K562 (cell line): ENCODE results near the gene PITPNB. TPM values are rescaled to one million over a fixed set of nuclear protein-coding genes. Genes with fewer than 3 reads are reported as not detected.

Source experiments
- DACH1 ChIP-seq: fragments of 450-650 bp; IDR thresholded peaks from 2 replicates; pipeline ENCODE4 v1.6.1; 2018; ENCODE audit not compliant: partially characterized antibody
- HDAC8 ChIP-seq: fragments of 450-650 bp; IDR thresholded peaks from 2 replicates; pipeline ENCODE4 v1.6.1; 2016; ENCODE audit warnings: mild to moderate bottlenecking, missing genetic modification characterization, moderate library complexity, missing compliant biosample characterization
- HLTF ChIP-seq: fragments of 450-650 bp; IDR thresholded peaks from 2 replicates; pipeline ENCODE4 v1.6.1; 2016
- HOXB6 ChIP-seq: fragments of 250-450 bp; sonication (Bioruptor Pico); IDR thresholded peaks from 2 replicates; pipeline ENCODE4 v1.5.1; 2022; ENCODE audit warnings: mild to moderate bottlenecking, borderline replicate concordance
- JUNB ChIP-seq: fragments of 450-650 bp; formaldehyde crosslinking; conservative IDR thresholded peaks from 2 replicates; pipeline ENCODE4 v1.4.0; 2020; ENCODE audit warnings: mild to moderate bottlenecking
- KDM5B ChIP-seq: fragments of 200-600 bp; sonication (generic); IDR thresholded peaks from 2 replicates; pipeline ENCODE4 v1.6.1; 2012; ENCODE audit warnings: low read depth, mild to moderate bottlenecking, moderate library complexity, low read length, control low read depth, inconsistent platforms; ENCODE audit not compliant: insufficient replicate concordance
- MAZ ChIP-seq, 2 experiments: fragments of 450-650 bp in 1 of 2; sonication (generic) in 1 of 2; formaldehyde crosslinking; IDR thresholded peaks in 1 of 2; conservative IDR thresholded peaks in 1 of 2; 2 replicates each; pipeline versions ENCODE4 v1.4.0 to v1.5.0; 2020; ENCODE audit warnings: mild to moderate bottlenecking in 1 of 2, missing genetic modification reagents in 1 of 2
- MCM5 ChIP-seq: fragments of 450-650 bp; IDR thresholded peaks from 2 replicates; pipeline ENCODE4 v1.6.1; 2016; ENCODE audit warnings: low read depth
- PPARD ChIP-seq: fragments of 250-450 bp; sonication (Bioruptor Pico); IDR thresholded peaks from 2 replicates; pipeline ENCODE4 v1.8.0; 2022; ENCODE audit warnings: inconsistent platforms, mild to moderate bottlenecking, moderate library complexity
- PTTG1 ChIP-seq: fragments of 450-650 bp; IDR thresholded peaks from 2 replicates; pipeline ENCODE4 v1.6.1; 2016; ENCODE audit warnings: low read depth, mild to moderate bottlenecking, missing genetic modification characterization, missing compliant biosample characterization
- SMAD4 ChIP-seq: fragments of 250-450 bp; sonication (Bioruptor Pico); conservative IDR thresholded peaks from 2 replicates; pipeline ENCODE4 v1.8.0; 2021; ENCODE audit warnings: inconsistent platforms, mild to moderate bottlenecking, moderate library complexity
- XRCC5 ChIP-seq: fragments of 200-400 bp; formaldehyde crosslinking; IDR thresholded peaks from 2 replicates; pipeline ENCODE4 v1.6.1; 2017; ENCODE audit warnings: low read depth, mild to moderate bottlenecking, low read length
- ZNF436 ChIP-seq: fragments of 250-450, 450-650 bp; sonication (Bioruptor Pico); formaldehyde crosslinking; IDR thresholded peaks from 2 replicates; pipeline ENCODE4 v1.7.0; 2020; ENCODE audit warnings: mild to moderate bottlenecking
- ZNF75A ChIP-seq: fragments of 450-650 bp; formaldehyde crosslinking; IDR thresholded peaks from 2 replicates; pipeline ENCODE4 v1.4.0; 2020; ENCODE audit warnings: mild to moderate bottlenecking
- polyA plus RNA-seq, 8 experiments: library from polyadenylated mRNA; depleted of rRNA in 4 of 8; stranded (reverse) in 5 of 8; unstranded in 3 of 8; fragments of >200 nt; fragmentation: Nextera tagmentation in 2 of 8; fragmentation: Illumina TruSeq in 1 of 8; extraction: Ambion mirVana in 2 of 8; extraction: Trizol in 1 of 8; gene quantifications; 2 replicates each; pipeline versions ENCODE4 v1.2.1 to v1.2.3, GENCODE V29; 2011 to 2014; ENCODE audit warnings: inconsistent platforms in 1 of 8, missing spikeins in 1 of 8
- total RNA-seq, 7 experiments: library from RNA; depleted of rRNA in 6 of 7; stranded (reverse); fragments of >200 nt in 6 of 7; fragmentation: Illumina TruSeq in 2 of 7; extraction: Trizol in 2 of 7; gene quantifications; 2 replicates each; pipeline versions ENCODE4 v1.2.1 to v1.2.3, GENCODE V29; 2011 to 2021; ENCODE audit warnings: low replicate concordance in 1 of 7
- TF ChIP-seq, protein P1 (sequence below): sonication (generic); formaldehyde crosslinking; IDR thresholded peaks from 2 replicates; pipeline ENCODE4 v1.8.0; 2022; ENCODE audit warnings: mild to moderate bottlenecking, missing genetic modification reagents
- TF ChIP-seq, protein P2 (sequence below): fragments of 250-450 bp; sonication (Bioruptor Pico); IDR thresholded peaks from 2 replicates; pipeline ENCODE4 v1.8.0; 2021; ENCODE audit warnings: moderate library complexity, mild to moderate bottlenecking, inconsistent platforms

PITPNB gene
- total and polyA plus RNA-seq, 9 of the 15 experiments (the other 6 are each of a cell fraction or from before 2014, with no cell fraction given) = 13.1 to 52.4 (median 34.7) TPM

DNA sequence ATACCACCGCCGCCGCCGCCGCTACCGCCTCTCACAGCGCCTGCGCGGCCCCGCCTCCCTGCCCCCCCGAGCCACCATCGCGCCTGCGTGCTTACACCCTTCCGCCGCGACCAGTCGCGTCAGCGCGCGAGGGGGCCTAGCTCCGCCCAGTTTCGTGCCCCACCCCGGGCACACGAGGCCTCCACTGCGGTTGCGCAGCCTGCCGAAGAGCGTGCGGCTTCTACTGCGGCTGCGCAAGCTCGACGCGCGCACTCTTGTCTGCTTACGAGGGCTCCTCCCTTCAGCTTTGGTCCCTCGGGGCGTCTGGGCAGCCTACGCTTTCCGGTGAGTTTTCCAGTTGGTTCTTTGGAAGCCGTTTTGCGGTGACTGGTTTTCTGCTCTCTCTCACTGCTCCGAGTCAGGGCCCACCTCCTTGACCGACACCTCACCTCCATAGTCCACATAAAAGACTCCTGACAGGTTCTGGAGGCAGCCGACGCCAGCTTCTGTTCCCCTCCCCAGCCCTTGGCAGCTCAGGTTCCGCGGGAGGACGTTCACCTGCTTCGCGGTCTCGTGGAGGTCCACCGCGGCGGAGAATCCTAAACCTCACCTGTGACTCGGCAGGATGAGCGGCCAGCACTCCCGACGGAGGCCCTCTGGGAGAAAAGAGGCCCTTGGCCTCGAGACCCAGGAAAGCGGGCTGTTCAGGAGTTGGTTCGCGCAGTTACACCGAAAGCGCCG lies at the start of gene PITPNB (continued):
- TF ChIP-seq HOXB6 (CRISPR knock-in tag) (no peak), JUNB (CRISPR knock-in tag) (no peak), SMAD4 (CRISPR knock-in tag) (0 out of 2 replicates have a peak, but pooled peaks have one; percentile 21), PTTG1 (tag) (no peak), ZNF436 (CRISPR knock-in tag) (no peak), MCM5 (no peak), DACH1 (no peak), KDM5B (peak; percentile 72), ZNF75A (CRISPR knock-in tag) (no peak), HDAC8 (tag) (no peak), MAZ (CRISPR knock-in tag; conservative IDR thresholded peaks at IDR 0.05 in 1 of 2, IDR thresholded peaks at IDR 0.05 in 1 of 2) (peak in 1 of 2 experiments; percentile 74; a peak in 2 of 4 replicates), HLTF (no peak), PPARD (CRISPR knock-in tag) (no peak), XRCC5 (no peak)
- TF ChIP-seq, protein P1, sequence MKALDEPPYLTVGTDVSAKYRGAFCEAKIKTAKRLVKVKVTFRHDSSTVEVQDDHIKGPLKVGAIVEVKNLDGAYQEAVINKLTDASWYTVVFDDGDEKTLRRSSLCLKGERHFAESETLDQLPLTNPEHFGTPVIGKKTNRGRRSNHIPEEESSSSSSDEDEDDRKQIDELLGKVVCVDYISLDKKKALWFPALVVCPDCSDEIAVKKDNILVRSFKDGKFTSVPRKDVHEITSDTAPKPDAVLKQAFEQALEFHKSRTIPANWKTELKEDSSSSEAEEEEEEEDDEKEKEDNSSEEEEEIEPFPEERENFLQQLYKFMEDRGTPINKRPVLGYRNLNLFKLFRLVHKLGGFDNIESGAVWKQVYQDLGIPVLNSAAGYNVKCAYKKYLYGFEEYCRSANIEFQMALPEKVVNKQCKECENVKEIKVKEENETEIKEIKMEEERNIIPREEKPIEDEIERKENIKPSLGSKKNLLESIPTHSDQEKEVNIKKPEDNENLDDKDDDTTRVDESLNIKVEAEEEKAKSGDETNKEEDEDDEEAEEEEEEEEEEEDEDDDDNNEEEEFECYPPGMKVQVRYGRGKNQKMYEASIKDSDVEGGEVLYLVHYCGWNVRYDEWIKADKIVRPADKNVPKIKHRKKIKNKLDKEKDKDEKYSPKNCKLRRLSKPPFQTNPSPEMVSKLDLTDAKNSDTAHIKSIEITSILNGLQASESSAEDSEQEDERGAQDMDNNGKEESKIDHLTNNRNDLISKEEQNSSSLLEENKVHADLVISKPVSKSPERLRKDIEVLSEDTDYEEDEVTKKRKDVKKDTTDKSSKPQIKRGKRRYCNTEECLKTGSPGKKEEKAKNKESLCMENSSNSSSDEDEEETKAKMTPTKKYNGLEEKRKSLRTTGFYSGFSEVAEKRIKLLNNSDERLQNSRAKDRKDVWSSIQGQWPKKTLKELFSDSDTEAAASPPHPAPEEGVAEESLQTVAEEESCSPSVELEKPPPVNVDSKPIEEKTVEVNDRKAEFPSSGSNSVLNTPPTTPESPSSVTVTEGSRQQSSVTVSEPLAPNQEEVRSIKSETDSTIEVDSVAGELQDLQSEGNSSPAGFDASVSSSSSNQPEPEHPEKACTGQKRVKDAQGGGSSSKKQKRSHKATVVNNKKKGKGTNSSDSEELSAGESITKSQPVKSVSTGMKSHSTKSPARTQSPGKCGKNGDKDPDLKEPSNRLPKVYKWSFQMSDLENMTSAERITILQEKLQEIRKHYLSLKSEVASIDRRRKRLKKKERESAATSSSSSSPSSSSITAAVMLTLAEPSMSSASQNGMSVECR = 0 out of 2 replicates have a peak, but pooled peaks have one; percentile 27
- TF ChIP-seq, protein P2, sequence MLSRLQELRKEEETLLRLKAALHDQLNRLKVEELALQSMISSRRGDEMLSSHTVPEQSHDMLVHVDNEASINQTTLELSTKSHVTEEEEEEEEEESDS (CRISPR knock-in tag) = no peak
